ENCODE results near the gene ABCB4. TPM values are rescaled to one million over a fixed set of nuclear protein-coding genes. Genes with fewer than 3 reads are reported as not detected.

ABCB4 gene
- total and polyA plus RNA-seq, 5 experiments from 2014 or later, result 1.1 to 2.3 (median 1.7) TPM; not detected in 2

DNA sequence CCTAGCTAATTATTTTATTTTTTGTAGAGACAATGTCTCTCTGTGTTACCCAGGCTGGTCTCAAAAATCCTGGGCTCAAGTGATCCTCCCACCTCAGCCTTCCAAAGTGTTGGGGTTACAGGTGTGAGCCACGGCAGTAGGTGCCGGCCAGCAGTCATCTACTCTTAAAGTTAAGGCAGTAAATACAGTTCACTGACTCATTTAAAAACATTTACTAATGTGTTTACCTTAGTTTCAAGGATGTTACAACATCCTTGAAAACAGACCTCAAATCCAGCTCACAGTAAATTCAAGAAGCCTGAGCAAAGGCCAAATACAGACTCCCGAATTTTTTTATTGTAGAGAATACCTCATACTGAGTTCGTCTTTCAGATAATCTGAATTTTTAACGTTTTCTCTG lies 29.6 kb upstream of the ABCB4 start:
- DNase-seq (no peak), ATAC-seq (no peak)
- Mint-ChIP-seq H3K27me3 (no peaks in the 10 kb centered on the region), H3K4me1 (peaks cover 0 to 5% (median 0%) of the 10 kb centered on the region in 4 donors), H3K9me3 (no peaks in the 10 kb centered on the region), H3K4me3 (no peak overlapping the region), H3K27ac (no peak overlapping the region), H3K36me3 (peaks cover 0 to 78% (median 48%) of the 10 kb centered on the region in 3 donors)
- POLR2A ChIA-PET, result no interaction called here

DNA sequence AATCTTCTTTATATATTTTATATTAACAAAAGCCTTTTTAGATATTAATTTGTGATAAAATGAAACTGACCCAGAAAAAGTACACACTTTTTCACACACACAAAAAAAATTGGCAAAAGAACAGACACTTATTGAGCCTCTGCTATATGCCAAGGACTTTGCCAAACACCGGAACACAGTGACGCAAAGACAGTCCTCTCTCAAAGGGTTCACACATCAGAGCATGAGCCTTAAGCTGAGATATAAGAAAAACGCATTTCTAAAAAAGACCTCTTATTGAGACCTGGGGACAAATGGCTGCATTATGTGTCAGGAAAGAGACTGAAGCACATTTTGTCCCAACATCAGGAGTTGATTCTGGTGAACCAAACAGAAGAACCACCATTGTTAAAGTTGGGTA lies 24.0 kb upstream of the ABCB4 start:
- no peak for ATAC-seq
- POLR2A ChIA-PET, result no interaction called here
- Mint-ChIP-seq H3K27me3 (peaks cover 0 to 2% (median 0%) of the 10 kb centered on the region in 5 donors), H3K4me3 (no peak overlapping the region), H3K4me1 (peaks cover 0 to 11% (median 3%) of the 10 kb centered on the region in 4 donors), H3K9me3 (peaks cover 0 to 18% (median 0%) of the 10 kb centered on the region in 9 donors), H3K27ac (no peak overlapping the region), H3K36me3 (peaks cover 0 to 25% (median 19%) of the 10 kb centered on the region in 3 donors)
- DNase-seq, result no peak

DNA sequence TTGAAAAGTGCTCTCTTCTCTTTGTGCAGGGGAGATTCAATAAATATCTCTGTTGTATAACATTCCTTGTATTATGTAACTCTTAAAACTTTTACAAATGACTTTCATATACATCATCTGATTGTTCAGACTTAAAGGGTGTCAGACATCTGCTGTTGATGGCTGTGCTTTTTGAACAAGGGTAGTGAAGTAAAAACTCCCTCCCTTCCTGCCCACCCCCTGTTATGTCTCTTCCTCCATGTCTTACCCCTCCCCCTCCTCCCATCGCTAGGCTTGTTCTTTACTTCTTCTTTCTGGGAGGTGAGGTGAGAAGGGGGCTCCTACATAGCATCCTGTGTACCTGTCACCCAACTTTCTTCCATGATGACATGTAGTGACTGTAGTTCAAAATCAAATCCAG lies 23.4 kb upstream of the ABCB4 start:
- H3K9me3 Mint-ChIP-seq, result peaks cover 0 to 18% (median 0%) of the 10 kb centered on the region in 9 donors
- H3K4me3 Mint-ChIP-seq, result peak overlapping the region in 1 of 10 donors; percentile 16
- H3K4me1 Mint-ChIP-seq, result peaks cover 0 to 11% (median 3%) of the 10 kb centered on the region in 4 donors
- DNase-seq, result no peak
- H3K36me3 Mint-ChIP-seq, result peaks cover 0 to 20% (median 19%) of the 10 kb centered on the region in 3 donors
- POLR2A ChIA-PET, result no interaction called here
- H3K27me3 Mint-ChIP-seq, result peaks cover 0 to 2% (median 0%) of the 10 kb centered on the region in 5 donors
- H3K27ac Mint-ChIP-seq, result peak overlapping the region in 1 of 10 donors; percentile 46
- ATAC-seq, result no peak

DNA sequence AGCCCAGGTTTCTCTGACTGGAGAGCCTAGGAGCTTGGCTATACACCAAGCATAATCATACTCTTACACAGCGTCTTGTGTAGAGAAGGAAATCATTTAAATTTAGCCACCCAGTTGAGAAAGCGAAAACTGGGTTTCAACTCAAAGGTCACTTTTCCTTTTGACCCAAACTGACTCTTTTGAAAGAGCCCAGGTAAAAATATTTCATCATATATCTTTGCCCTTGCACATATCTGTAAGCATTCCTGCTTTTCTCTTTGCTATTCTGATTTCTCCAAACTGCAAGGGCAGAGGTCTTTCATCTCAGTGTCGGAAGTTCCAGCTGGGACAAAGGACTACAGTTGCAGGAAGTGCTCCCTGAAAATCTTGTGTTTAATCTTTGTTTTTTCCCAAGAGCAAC lies 22.0 kb upstream of the ABCB4 start:
- POLR2A ChIA-PET, result no interaction called here
- ATAC-seq (no peak), DNase-seq (no peak)
- Mint-ChIP-seq H3K9me3 (peaks cover 0 to 18% (median 0%) of the 10 kb centered on the region in 9 donors), H3K4me3 (no peak overlapping the region), H3K27me3 (peaks cover 0 to 3% (median 0%) of the 10 kb centered on the region in 5 donors), H3K36me3 (peaks cover 0 to 19% (median 14%) of the 10 kb centered on the region in 3 donors), H3K27ac (no peak overlapping the region), H3K4me1 (peaks cover 0 to 11% (median 3%) of the 10 kb centered on the region in 4 donors)

DNA sequence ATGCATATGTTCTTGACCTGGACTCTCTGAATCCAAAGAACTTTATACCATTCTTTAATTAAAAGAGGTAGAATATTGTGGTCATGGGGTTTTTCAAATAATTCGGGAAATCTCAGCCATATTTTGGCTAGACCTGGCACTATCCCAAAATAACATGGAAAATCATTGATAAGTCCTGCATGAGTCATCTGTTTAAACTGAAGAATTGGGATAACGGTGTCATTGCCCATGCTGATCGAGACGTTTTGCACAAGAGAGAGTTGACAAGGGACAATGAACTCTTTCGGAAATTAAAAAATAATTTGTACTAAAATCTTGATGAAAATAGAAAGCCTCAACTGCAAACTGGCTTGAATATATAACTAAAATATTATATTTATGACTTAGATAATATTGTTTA lies 19.9 kb upstream of the ABCB4 start:
- peaks cover 0 to 11% (median 3%) of the 10 kb centered on the region in 4 donors for H3K4me1 Mint-ChIP-seq
- no peak overlapping the region for H3K27ac Mint-ChIP-seq
- H3K9me3 Mint-ChIP-seq, result peaks cover 0 to 18% (median 0%) of the 10 kb centered on the region in 9 donors
- H3K27me3 Mint-ChIP-seq, result peaks cover 0 to 4% (median 0%) of the 10 kb centered on the region in 5 donors
- POLR2A ChIA-PET, result no interaction called here
- peaks cover 0 to 7% (median 4%) of the 10 kb centered on the region in 3 donors for H3K36me3 Mint-ChIP-seq
- ATAC-seq (no peak), DNase-seq (no peak)
- H3K4me3 Mint-ChIP-seq, result no peak overlapping the region

DNA sequence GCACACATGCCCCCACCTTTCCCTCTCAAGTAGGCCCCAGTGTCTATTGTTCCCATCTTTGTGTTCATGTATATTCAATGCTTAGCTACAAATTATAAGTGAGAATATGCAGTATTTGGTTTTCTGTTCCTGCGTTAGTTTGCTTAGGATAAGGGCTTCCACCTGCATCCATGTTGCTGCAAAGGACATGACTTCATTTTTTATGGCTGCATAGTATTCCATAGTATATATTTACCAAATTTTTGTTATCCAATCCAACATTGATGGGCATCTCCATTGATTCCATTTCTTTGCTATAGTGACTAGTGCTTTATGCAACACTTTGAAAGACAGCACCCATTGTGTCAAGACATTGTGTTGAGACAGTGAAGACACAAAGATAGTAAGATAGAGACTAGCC lies 19.0 kb upstream of the ABCB4 start:
- H3K9me3 Mint-ChIP-seq, result peaks cover 0 to 18% (median 0%) of the 10 kb centered on the region in 9 donors
- H3K4me1 Mint-ChIP-seq, result peaks cover 0 to 9% (median 3%) of the 10 kb centered on the region in 4 donors
- POLR2A ChIA-PET, result no interaction called here
- peaks cover 0 to 4% (median 0%) of the 10 kb centered on the region in 5 donors for H3K27me3 Mint-ChIP-seq
- no peak for DNase-seq
- H3K36me3 Mint-ChIP-seq, result peaks cover 0 to 1% (median 0%) of the 10 kb centered on the region in 3 donors
- H3K27ac Mint-ChIP-seq, result no peak overlapping the region
- ATAC-seq, result no peak
- H3K4me3 Mint-ChIP-seq, result no peak overlapping the region

DNA sequence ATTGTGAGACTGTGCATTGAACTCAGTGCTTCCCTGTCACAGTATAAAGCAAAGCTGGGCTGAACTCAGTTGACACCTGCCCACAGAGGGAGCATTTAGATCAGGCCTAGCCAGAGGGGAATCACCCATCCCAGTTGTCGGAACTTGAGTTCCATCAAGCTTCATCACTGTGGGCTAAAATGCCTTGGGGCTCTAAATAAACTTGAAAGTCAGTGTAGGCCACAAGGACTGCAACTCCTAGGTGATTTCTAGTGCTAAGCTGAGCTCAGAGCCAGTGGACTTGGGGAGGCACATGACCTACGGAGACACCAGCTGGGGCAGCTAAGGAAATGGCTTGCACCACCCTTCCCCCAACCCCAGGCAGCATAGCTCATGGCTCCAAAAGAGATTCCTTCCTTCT lies 7.7 kb upstream of the ABCB4 start:
- no peaks in the 10 kb centered on the region for H3K4me1 Mint-ChIP-seq
- no peak overlapping the region for H3K4me3 Mint-ChIP-seq
- ATAC-seq, result no peak
- H3K27me3 Mint-ChIP-seq, result peaks cover 10 to 28% (median 26%) of the 10 kb centered on the region in 5 donors
- H3K27ac Mint-ChIP-seq, result peak overlapping the region in 1 of 10 donors; percentile 9
- no peak for DNase-seq
- POLR2A ChIA-PET, result no interaction called here
- H3K9me3 Mint-ChIP-seq, result no peaks in the 10 kb centered on the region
- H3K36me3 Mint-ChIP-seq, result no peaks in the 10 kb centered on the region

DNA sequence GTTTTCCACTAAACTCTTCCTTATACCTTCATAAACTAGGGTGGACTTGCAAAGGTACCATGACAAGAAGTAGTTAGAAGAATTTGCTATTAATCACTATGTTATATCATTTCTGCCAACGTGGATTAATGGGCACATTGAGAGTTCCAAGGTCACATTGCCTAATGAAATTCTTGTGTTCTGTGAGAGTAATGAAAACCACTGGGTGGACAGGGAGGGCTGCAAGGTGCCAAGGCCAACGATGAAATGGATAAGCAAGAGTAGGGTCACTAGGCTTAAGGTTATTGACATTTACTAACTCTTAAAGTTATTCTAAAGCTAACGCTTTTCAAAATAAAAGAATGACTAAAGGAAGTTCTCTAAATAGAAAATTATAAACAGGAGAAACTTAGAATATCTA lies 6.6 kb upstream of the ABCB4 start:
- H3K4me1 Mint-ChIP-seq, result no peaks in the 10 kb centered on the region

DNA sequence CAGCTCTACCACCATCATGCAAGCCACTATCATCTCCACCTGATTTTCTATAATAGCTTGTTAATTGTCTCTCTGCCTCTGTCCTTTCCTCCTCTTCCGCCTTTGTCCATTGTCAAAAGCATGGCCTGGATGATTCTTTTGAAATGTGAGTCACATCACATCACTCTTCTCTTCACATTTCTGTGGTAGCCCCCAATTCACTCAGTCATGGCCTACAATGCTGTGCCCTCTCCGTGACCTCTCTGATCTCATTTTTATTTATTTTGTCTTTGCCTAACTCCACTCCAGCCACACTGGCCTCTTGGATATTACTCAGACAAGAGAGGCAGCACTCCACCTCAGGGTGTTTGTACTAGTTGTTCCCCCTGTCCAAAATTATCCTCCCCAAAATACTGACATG lies 4.9 kb upstream of the ABCB4 start:
- no peaks in the 10 kb centered on the region for H3K36me3 Mint-ChIP-seq
- H3K4me3 Mint-ChIP-seq, result no peak overlapping the region
- H3K27me3 Mint-ChIP-seq, result peaks cover 16 to 39% (median 31%) of the 10 kb centered on the region in 5 donors
- POLR2A ChIA-PET, result no interaction called here
- H3K9me3 Mint-ChIP-seq, result no peaks in the 10 kb centered on the region
- no peak for ATAC-seq
- no peak overlapping the region for H3K27ac Mint-ChIP-seq
- DNase-seq, result no peak
- peaks cover 0 to 9% (median 3%) of the 10 kb centered on the region in 4 donors for H3K4me1 Mint-ChIP-seq

More for the DNA sequence above, 6.6 kb upstream of the ABCB4 start:
- Mint-ChIP-seq H3K27ac (no peak overlapping the region), H3K9me3 (no peaks in the 10 kb centered on the region), H3K27me3 (peaks cover 13 to 31% (median 27%) of the 10 kb centered on the region in 5 donors), H3K4me3 (no peak overlapping the region), H3K36me3 (no peaks in the 10 kb centered on the region)
- POLR2A ChIA-PET, result no interaction called here
- ATAC-seq (no peak), DNase-seq (no peak)

DNA sequence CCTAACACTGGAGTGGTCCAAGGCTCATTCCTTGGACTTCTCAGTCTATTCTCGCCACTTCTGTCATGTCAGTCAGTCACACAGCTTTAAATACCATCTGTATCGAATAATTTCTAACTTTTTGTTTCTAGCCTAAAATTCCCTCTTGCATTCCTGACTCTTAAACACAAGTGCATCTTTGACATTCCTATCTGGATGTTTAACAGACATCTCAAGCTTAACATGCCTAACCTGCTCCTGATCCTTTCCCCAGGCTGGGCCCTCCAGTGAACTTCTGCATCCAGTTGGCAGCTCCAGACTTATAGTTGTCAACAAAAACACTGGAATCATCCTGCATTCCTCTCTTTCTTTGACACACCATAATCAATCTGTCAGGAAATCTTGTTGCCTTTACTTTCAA lies 4.5 kb upstream of the ABCB4 start:
- ATAC-seq (no peak), DNase-seq (no peak)
- no peaks in the 10 kb centered on the region for H3K9me3 Mint-ChIP-seq
- no peak overlapping the region for H3K4me3 Mint-ChIP-seq
- H3K27me3 Mint-ChIP-seq, result peaks cover 16 to 38% (median 31%) of the 10 kb centered on the region in 5 donors
- peaks cover 0 to 12% (median 6%) of the 10 kb centered on the region in 4 donors for H3K4me1 Mint-ChIP-seq
- POLR2A ChIA-PET, result no interaction called here
- no peaks in the 10 kb centered on the region for H3K36me3 Mint-ChIP-seq
- H3K27ac Mint-ChIP-seq, result no peak overlapping the region

DNA sequence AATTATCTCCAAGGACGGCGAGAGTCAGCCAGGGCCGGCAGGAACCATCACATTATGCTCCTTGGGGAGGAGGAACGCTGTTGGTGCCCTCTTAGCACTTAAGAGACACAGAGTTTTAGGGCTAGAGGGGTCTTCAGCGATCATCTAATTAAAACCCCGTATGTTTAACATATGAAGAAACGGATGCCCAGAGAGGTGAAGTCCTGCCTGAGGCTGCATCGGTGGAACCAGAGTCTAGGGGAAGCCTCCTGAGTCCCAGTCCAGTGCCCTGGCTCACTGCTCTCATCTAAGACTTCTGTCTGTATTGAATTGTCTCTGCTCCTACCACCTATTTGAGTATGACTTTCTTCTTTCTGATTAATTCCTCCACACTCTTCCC lies 688 bp upstream of the ABCB4 start:
- Mint-ChIP-seq H3K4me1 (peaks cover 0 to 27% (median 13%) of the 10 kb centered on the region in 4 donors), H3K4me3 (peak overlapping the region; percentile 35 to 73 (median 52)), H3K9me3 (peaks cover 0 to 3% (median 0%) of the 10 kb centered on the region in 9 donors), H3K27me3 (peaks cover 24 to 36% (median 32%) of the 10 kb centered on the region in 5 donors), H3K27ac (peak overlapping the region in 1 of 10 donors; percentile 75), H3K36me3 (no peaks in the 10 kb centered on the region)
- ATAC-seq (no peak), DNase-seq (no peak)
- POLR2A ChIA-PET, result no interaction called here

DNA sequence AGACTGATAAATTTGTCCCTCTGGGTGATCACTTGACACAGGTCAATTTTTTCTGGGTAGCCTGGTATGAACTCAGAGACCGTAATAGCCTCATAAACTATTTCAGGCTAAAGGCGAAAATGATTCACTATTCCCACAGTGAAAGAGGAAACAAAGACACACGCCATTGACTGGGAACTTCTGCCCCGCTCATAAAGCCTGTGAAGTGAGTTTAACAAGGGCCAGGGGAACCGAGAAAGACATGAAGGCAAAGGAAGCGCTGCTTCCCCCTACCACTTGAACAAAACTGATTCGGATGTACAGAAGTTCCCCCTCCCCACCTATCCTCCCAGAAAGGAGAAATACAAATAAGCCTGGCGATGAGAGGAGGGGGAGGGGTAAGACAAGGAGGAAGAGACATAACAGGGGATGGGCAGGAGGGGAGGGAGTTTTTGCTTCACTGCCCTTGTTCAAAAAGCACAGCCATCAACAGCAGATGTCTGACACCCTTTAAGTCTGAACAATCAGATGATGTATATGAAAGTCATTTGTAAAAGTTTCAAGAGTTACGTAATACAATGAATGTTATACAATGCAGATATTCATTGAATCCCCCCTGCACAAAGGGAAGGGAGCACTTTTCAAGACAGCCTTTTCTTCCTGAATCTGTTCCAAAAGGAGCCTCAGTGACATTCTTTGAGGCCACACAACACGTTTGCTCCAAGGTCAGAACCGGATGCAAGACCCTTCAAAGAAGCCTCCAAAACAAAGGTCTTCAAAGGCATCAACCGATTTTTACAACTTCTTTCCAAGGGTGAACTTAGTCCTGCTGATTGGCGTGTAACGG lies 734 bp downstream of the ABCB4 start:
- peak; percentile 44 to 64 for ATAC-seq
- peaks cover 0 to 27% (median 13%) of the 10 kb centered on the region in 4 donors for H3K4me1 Mint-ChIP-seq
- H3K4me3 Mint-ChIP-seq, result peak overlapping the region; percentile 50 to 83 (median 62)
- POLR2A ChIA-PET, result no interaction called here
- peak in 3 of 10 donors; percentile 2 to 65 (median 18) for DNase-seq
- H3K27ac Mint-ChIP-seq, result peak overlapping the region in 3 of 10 donors; percentile 11 to 80 (median 73)
- no peaks in the 10 kb centered on the region for H3K36me3 Mint-ChIP-seq
- peaks cover 24 to 36% (median 32%) of the 10 kb centered on the region in 5 donors for H3K27me3 Mint-ChIP-seq
- peaks cover 0 to 5% (median 0%) of the 10 kb centered on the region in 9 donors for H3K9me3 Mint-ChIP-seq

DNA sequence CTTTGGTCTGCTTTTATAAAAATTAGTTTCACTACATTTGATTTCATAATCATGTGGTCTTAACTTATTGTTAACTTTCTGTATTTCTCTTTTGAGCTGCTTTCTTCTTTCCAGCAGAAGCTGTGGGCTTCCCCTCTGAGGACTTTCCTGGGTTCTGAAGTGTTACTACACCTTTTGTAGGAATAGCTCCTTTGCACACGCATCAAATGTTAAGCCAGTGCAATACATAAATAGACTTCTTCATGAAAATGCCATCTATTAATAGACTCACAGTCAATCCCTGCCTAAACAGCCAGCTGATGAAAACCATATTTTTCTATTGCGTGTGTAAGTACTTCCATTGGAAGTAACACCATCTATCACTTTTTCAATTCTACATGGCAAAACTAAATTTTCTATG lies 1.5 kb downstream of the ABCB4 start:
- Mint-ChIP-seq H3K27ac (peak overlapping the region in 2 of 10 donors; percentile 73 to 80), H3K36me3 (no peaks in the 10 kb centered on the region), H3K9me3 (peaks cover 0 to 10% (median 0%) of the 10 kb centered on the region in 9 donors), H3K27me3 (peaks cover 24 to 36% (median 32%) of the 10 kb centered on the region in 5 donors), H3K4me3 (peak overlapping the region in 2 of 10 donors; percentile 62 to 77), H3K4me1 (peaks cover 0 to 31% (median 13%) of the 10 kb centered on the region in 4 donors)
- ATAC-seq, result no peak
- POLR2A ChIA-PET, result no interaction called here
- DNase-seq, result no peak

Measured in naive thymus-derived CD8-positive, alpha-beta T cell (primary cell).